Upper lobe of right lung (tissue), 1 donor: Measurements from ENCODE around the gene TEK. TPM values are rescaled to one million over a fixed set of nuclear protein-coding genes. Genes with fewer than 3 reads are reported as not detected.
"Not testable (repeated sequence)": the region's sequence is repeated elsewhere in the genome, so short reads cannot be mapped to it uniquely, and the experiment has no call there.

Experiments used
- ATAC-seq: fragments of 200-7000 bp; cut with Tn5 transposase; one replicate; pipeline ENCODE4 v1.9.1; 2020; ENCODE audit warnings: mild to moderate bottlenecking, moderate library complexity
- DNase-seq: peaks from one replicate; pipeline ENCODE4 v3.0.0-alpha.2; 2020
- H3K27ac ChIP-seq: fragments of 200-600 bp; one replicate; pipeline ENCODE4 v1.8.0; 2022
- H3K27me3 ChIP-seq: fragments of 200-600 bp; one replicate; pipeline ENCODE4 v1.8.0; 2022; ENCODE audit warnings: mild to moderate bottlenecking
- H3K36me3 ChIP-seq: fragments of 200-600 bp; one replicate; pipeline ENCODE4 v1.8.0; 2022
- H3K4me1 ChIP-seq: fragments of 200-600 bp; one replicate; pipeline ENCODE4 v1.8.0; 2022
- H3K4me3 ChIP-seq: fragments of 200-600 bp; one replicate; pipeline ENCODE4 v1.8.0; 2022; ENCODE audit warnings: mild to moderate bottlenecking
- H3K9me3 ChIP-seq: fragments of 200-600 bp; one replicate; pipeline ENCODE4 v1.8.0; 2022
- intact Hi-C: fragments of 100-400 bp; cut with DNase I; formaldehyde crosslinking; loops from one replicate; pipeline ENCODE4 v1.11.0; 2022
- total RNA-seq: library from RNA; stranded (reverse); fragmentation: NEBNext Ultra II Directional; extraction: Animal tissue kit (Norgen Biotek cat#: 25700); gene quantifications from one replicate; pipeline ENCODE4 v1.2.1, GENCODE V29; 2021
- TF ChIP-seq, protein P1 (sequence below): fragments of 200-600 bp; IDR thresholded peaks from one replicate; pipeline ENCODE4 v1.8.0; 2022; ENCODE audit warnings: antibody characterized with exemption
- donor health status: DM: no; HTN: yes; CAD: no; lungs with severe emphysema.

The TEK gene
- total RNA-seq, 1 donor from 2014 or later = 65.6 TPM

DNA sequence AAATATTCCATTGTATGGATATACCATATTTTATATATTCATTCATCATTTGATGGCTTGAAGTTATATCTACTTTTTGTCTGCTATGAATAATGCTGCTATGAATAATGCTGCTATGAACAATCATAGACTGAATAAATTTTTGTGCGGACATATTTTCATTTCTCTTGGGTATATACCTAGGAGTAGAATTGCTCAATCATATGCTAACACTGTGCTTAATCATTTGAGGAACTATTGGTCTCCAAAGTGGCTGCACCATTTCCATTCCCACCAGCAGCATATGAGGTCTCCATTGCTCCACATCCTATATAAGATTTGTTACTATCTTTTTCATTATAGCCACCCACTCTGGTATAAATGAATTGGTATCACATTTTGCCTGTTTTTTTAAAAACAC, 18.3 kb upstream of the TEK start:
- Histone ChIP-seq H3K4me3 (no peak overlapping the region), H3K4me1 (no peaks in the 10 kb centered on the region), H3K9me3 (no peaks in the 10 kb centered on the region), H3K27me3 (no peaks in the 10 kb centered on the region), H3K27ac (no peak overlapping the region), H3K36me3 (no peaks in the 10 kb centered on the region)
- TF ChIP-seq, protein P1, sequence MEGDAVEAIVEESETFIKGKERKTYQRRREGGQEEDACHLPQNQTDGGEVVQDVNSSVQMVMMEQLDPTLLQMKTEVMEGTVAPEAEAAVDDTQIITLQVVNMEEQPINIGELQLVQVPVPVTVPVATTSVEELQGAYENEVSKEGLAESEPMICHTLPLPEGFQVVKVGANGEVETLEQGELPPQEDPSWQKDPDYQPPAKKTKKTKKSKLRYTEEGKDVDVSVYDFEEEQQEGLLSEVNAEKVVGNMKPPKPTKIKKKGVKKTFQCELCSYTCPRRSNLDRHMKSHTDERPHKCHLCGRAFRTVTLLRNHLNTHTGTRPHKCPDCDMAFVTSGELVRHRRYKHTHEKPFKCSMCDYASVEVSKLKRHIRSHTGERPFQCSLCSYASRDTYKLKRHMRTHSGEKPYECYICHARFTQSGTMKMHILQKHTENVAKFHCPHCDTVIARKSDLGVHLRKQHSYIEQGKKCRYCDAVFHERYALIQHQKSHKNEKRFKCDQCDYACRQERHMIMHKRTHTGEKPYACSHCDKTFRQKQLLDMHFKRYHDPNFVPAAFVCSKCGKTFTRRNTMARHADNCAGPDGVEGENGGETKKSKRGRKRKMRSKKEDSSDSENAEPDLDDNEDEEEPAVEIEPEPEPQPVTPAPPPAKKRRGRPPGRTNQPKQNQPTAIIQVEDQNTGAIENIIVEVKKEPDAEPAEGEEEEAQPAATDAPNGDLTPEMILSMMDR = no peak
- intact Hi-C loops = no loop called here
- DNase-seq (no peak), ATAC-seq (no peak)

DNA sequence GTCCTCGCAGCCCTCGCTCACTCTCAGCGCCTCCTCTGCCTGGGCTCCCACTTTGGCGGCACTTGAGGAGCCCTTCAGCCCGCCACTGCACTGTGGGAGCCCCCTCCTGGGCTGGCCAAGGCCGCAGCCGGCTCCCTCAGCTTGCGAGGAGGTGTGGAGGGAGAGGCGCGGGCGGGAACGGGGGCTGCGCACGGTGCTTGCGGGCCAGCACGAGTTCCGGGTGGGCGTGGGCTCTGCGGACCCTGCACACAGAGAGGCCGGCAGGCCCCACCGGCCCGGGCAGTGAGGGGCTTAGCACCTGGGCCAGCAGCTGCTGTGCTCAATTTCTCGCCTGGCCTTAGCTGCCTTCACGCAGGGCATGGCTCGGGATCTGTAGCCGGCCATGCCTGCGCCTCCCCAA, 16.5 kb upstream of the TEK start:
- DNase-seq, H3K9me3 ChIP-seq, H3K4me1 ChIP-seq, intact Hi-C loops, H3K27me3 ChIP-seq, H3K36me3 ChIP-seq, H3K27ac ChIP-seq, ATAC-seq, H3K4me3 ChIP-seq: not testable (repeated sequence)

- H3K27ac ChIP-seq, H3K4me1 ChIP-seq, H3K4me3 ChIP-seq, DNase-seq, H3K36me3 ChIP-seq, intact Hi-C loops, ATAC-seq, H3K27me3 ChIP-seq, H3K9me3 ChIP-seq: not testable (repeated sequence)
Measured at GRCh38 chr9:27093384-27094067, 15.5 kb upstream of the TEK start.

DNA sequence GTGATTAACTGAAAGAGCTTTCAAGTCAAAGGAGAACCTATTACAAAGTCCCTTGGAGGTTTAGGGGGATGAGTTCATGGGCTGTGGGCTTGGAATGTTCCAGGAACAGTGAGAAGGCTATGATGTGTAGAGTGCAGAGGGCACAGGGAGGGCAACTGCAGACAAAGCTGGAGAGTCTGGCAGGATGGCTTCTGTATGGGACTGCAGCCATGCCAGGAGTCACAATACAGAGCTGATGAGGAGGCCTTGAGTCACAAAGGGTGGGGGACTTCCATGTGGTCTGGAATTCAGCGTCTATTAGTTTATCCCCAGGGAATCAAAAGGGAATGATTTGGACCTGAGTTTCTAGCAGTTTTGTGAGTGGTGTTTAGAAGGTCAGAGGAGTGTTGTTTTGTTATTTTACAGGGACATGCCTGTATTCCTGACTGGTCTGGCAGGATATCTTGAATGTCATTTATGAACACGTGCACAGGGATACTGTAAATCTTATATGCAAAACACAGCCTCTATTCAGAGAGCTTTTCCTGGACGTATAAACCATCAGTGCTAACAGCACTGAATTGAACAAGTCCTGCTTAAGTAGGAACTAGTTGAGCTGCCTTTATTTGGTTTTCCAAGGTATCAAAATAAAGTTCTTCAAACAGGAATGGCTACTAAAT, 14.3 kb upstream of the TEK start:
- no peaks in the 10 kb centered on the region for H3K27me3 ChIP-seq
- TF ChIP-seq, protein P1 = no peak
- H3K9me3 ChIP-seq = no peaks in the 10 kb centered on the region
- DNase-seq (no peak), ATAC-seq (peak; percentile 63)
- no peaks in the 10 kb centered on the region for H3K4me1 ChIP-seq
- H3K27ac ChIP-seq = no peak overlapping the region
- no peak overlapping the region for H3K4me3 ChIP-seq
- intact Hi-C loops = no loop called here
- no peaks in the 10 kb centered on the region for H3K36me3 ChIP-seq

DNA sequence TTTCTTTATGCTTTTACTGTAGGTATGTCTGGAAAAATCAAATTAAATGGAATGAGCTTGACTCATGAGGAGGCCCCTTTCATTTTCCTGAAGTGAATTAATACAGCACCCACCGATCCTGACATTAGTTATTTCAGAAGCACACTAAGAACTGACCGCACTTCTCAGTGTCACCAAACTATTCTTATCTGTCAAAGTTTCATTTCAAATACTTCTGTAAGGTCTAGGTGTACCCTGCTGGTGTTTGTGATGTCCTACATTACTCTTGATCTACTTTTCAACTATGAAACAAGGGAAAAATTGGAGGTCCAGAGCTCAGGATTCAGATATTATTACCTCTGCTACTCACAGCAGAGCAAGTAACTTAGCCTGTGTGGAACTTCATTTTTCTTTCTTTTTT, 1.8 kb upstream of the TEK start:
- H3K36me3 ChIP-seq = no peaks in the 10 kb centered on the region
- TF ChIP-seq, protein P1 = no peak
- H3K27me3 ChIP-seq = no peaks in the 10 kb centered on the region
- H3K4me1 ChIP-seq = peaks cover 5% of the 10 kb centered on the region
- no peak overlapping the region for H3K4me3 ChIP-seq
- H3K27ac ChIP-seq = no peak overlapping the region
- H3K9me3 ChIP-seq = no peaks in the 10 kb centered on the region
- ATAC-seq (no peak), DNase-seq (no peak)
- intact Hi-C loops = no loop called here

GRCh38 chr9:27109621-27110020, 596 bp downstream of the TEK start:
- Histone ChIP-seq H3K27me3 (no peaks in the 10 kb centered on the region), H3K4me3 (peak overlapping the region; percentile 41), H3K27ac (peak overlapping the region; percentile 64), H3K9me3 (no peaks in the 10 kb centered on the region), H3K4me1 (peaks cover 5% of the 10 kb centered on the region), H3K36me3 (no peaks in the 10 kb centered on the region)
- DNase-seq (no peak), ATAC-seq (no peak)
- TF ChIP-seq, protein P1 = no peak
- intact Hi-C loops = no loop called here
